PC-3 (cell line): Measurements from ENCODE around the gene ZNF221. TPM values are rescaled to one million over a fixed set of nuclear protein-coding genes. Genes with fewer than 3 reads are reported as not detected.

Experiments
- ATAC-seq: fragments of 200-7000 bp; cut with Tn5 transposase; 2 replicates; pipeline ENCODE4 v1.9.1; 2020; ENCODE audit warnings: mild to moderate bottlenecking, moderate library complexity
- BruUV-seq: library from RNA; stranded (reverse); fragments of 400-500 nt; replicated peaks from 2 replicates; lab custom pipeline; 2021; lab: Mats Ljungman, UMichigan
- CTCF ChIA-PET: fragments of 300-600 bp; sonication (Branson Sonifier 250); formaldehyde crosslinking; loops from one replicate; lab custom pipeline; 2022; ENCODE audit warnings: antibody characterized with exemption; lab: Charles Lee
- POLR2A ChIA-PET: fragments of 300-600 bp; sonication (Branson Sonifier 250); formaldehyde crosslinking; loops from one replicate; lab custom pipeline; 2022; ENCODE audit warnings: antibody characterized with exemption; ENCODE audit not compliant: unreplicated experiment; lab: Charles Lee
- DNase-seq: peaks from one replicate; pipeline ENCODE4 v3.0.0-alpha.2; 2015
- H2AFZ ChIP-seq: fragments of 300-600 bp; sonication (generic); 2 replicates; pipeline ENCODE4 v1.6.0; 2016; ENCODE audit warnings: antibody characterized with exemption, low read length
- H3F3A ChIP-seq: fragments of 300-600 bp; sonication (generic); one replicate; pipeline ENCODE4 v1.6.0; 2017; ENCODE audit warnings: antibody characterized with exemption, low read length, control low read depth, mild to moderate bottlenecking; ENCODE audit not compliant: unreplicated experiment
- H3K27ac ChIP-seq: fragments of 300-600 bp; sonication (generic); 2 replicates; pipeline ENCODE4 v1.5.1; 2016; ENCODE audit warnings: mild to moderate bottlenecking, low read length
- H3K27me3 ChIP-seq: fragments of 300-600 bp; sonication (generic); 2 replicates; pipeline ENCODE4 v1.6.1; 2016; ENCODE audit warnings: low read length, mixed read lengths
- H3K36me3 ChIP-seq: fragments of 300-600 bp; sonication (generic); 2 replicates; pipeline ENCODE4 v1.6.1; 2016; ENCODE audit warnings: low read depth, mixed run types, low read length, mixed read lengths
- H3K4me1 ChIP-seq: fragments of 300-600 bp; sonication (generic); 2 replicates; pipeline ENCODE4 v1.5.1; 2016; ENCODE audit warnings: low read length; ENCODE audit not compliant: insufficient read depth
- H3K4me2 ChIP-seq: fragments of 300-600 bp; sonication (generic); 2 replicates; pipeline ENCODE4 v1.6.0; 2016; ENCODE audit warnings: low read length
- H3K4me3 ChIP-seq: fragments of 300-600 bp; sonication (generic); 2 replicates; pipeline ENCODE4 v1.5.1; 2016; ENCODE audit warnings: mild to moderate bottlenecking, low read length, mixed read lengths
- H3K79me2 ChIP-seq: fragments of 300-600 bp; sonication (generic); 2 replicates; pipeline ENCODE4 v1.6.1; 2017; ENCODE audit warnings: low read length, mixed read lengths
- H3K9ac ChIP-seq: fragments of 300-600 bp; sonication (generic); 2 replicates; pipeline ENCODE4 v1.6.0; 2016; ENCODE audit warnings: mild to moderate bottlenecking, low read length
- H3K9me2 ChIP-seq: fragments of 300-600 bp; sonication (generic); replicated peaks from 2 replicates; pipeline ENCODE4 v1.6.1; 2016; ENCODE audit warnings: mixed run types, low read length, mixed read lengths
- H3K9me3 ChIP-seq: fragments of 300-600 bp; sonication (generic); 2 replicates; pipeline ENCODE4 v1.6.1; 2016; ENCODE audit warnings: low read length, mixed read lengths
- H4K20me1 ChIP-seq: fragments of 300-600 bp; sonication (generic); 2 replicates; pipeline ENCODE4 v1.6.1; 2016; ENCODE audit warnings: low read length, mixed read lengths
- EZH2 ChIP-seq: fragments of 300-600 bp; sonication (generic); IDR thresholded peaks from one replicate; pipeline ENCODE4 v1.6.1; 2017; ENCODE audit warnings: antibody characterized with exemption, mild to moderate bottlenecking, low read length; ENCODE audit not compliant: unreplicated experiment
- EZH2phosphoT487 ChIP-seq: fragments of 300-600 bp; sonication (generic); IDR thresholded peaks from 2 replicates; pipeline ENCODE4 v1.6.1; 2018; ENCODE audit warnings: mild to moderate bottlenecking, antibody characterized with exemption, low read length, borderline replicate concordance
- intact Hi-C: fragments of 100-400 bp; cut with micrococcal nuclease; formaldehyde crosslinking; loops from 2 replicates; pipeline ENCODE4 v1.9.0; 2023
- total RNA-seq: library from RNA; depleted of rRNA; stranded (reverse); fragments of >200 nt; gene quantifications from 2 replicates; pipeline ENCODE4 v1.2.3, GENCODE V29; 2014
- TF ChIP-seq, protein P1 (sequence below): fragments of 300-600 bp; sonication (generic); conservative IDR thresholded peaks from 2 replicates; pipeline ENCODE4 v1.5.1; 2017; ENCODE audit warnings: antibody characterized with exemption, low read depth, mild to moderate bottlenecking, low read length

The ZNF221 gene
- total RNA-seq, 1 experiment from 2014 or later: 0.55 TPM

- H4K20me1 ChIP-seq: no peaks in the 10 kb centered on the region
- H3K9ac ChIP-seq: no peak overlapping the region
- peaks cover 5% of the 10 kb centered on the region for H3K36me3 ChIP-seq
- DNase-seq (no peak), ATAC-seq (no peak)
- no peak overlapping the region for H3K4me3 ChIP-seq
- H3K4me2 ChIP-seq: no peak overlapping the region
- no peaks in the 10 kb centered on the region for H3F3A ChIP-seq
- H3K79me2 ChIP-seq: no peaks in the 10 kb centered on the region
- no peak for TF ChIP-seq EZH2
- TF ChIP-seq, protein P1, sequence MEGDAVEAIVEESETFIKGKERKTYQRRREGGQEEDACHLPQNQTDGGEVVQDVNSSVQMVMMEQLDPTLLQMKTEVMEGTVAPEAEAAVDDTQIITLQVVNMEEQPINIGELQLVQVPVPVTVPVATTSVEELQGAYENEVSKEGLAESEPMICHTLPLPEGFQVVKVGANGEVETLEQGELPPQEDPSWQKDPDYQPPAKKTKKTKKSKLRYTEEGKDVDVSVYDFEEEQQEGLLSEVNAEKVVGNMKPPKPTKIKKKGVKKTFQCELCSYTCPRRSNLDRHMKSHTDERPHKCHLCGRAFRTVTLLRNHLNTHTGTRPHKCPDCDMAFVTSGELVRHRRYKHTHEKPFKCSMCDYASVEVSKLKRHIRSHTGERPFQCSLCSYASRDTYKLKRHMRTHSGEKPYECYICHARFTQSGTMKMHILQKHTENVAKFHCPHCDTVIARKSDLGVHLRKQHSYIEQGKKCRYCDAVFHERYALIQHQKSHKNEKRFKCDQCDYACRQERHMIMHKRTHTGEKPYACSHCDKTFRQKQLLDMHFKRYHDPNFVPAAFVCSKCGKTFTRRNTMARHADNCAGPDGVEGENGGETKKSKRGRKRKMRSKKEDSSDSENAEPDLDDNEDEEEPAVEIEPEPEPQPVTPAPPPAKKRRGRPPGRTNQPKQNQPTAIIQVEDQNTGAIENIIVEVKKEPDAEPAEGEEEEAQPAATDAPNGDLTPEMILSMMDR: no peak
- H3K9me2 ChIP-seq: no peaks in the 10 kb centered on the region
- no peaks in the 10 kb centered on the region for H3K27me3 ChIP-seq
- CTCF ChIA-PET: no interaction called here
- intact Hi-C loops: no loop called here
- H2AFZ ChIP-seq: no peak overlapping the region
- peaks cover 4% of the 10 kb centered on the region; the same call in 1 of the 2 replicates for H3K9me3 ChIP-seq
- H3K4me1 ChIP-seq: no peaks in the 10 kb centered on the region
- POLR2A ChIA-PET: no interaction called here
- no peak overlapping the region for H3K27ac ChIP-seq
- no TSS peak for BruUV-seq
Measured at GRCh38 chr19:43908659-43909058, 42.4 kb upstream of the ZNF221 start.

DNA sequence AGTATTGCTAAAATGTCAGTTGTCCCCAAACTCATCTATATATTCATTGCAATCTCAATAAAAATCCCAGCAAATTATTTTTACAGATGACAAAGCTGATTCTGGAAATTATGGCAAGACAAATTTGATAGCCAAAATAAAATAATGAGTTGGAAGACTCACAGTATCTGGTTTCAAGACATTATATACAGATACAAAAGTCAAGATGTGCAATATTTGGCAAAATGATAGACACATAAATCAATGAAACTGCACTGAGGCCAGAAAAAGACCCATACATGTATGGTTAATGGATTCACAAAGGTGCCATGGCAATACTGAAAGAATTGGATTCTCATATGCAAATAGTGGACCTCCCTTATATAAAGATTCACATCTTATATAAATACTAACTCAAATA lies 40.1 kb upstream of the ZNF221 start:
- BruUV-seq: no TSS peak
- DNase-seq (no peak), ATAC-seq (no peak)
- Histone ChIP-seq H3K4me2 (no peak overlapping the region), H3K4me1 (no peaks in the 10 kb centered on the region), H3K27me3 (no peaks in the 10 kb centered on the region), H2AFZ (no peak overlapping the region), H3K9me2 (no peaks in the 10 kb centered on the region), H3K36me3 (peaks cover 27% of the 10 kb centered on the region), H4K20me1 (no peaks in the 10 kb centered on the region), H3K9me3 (peaks cover 14% of the 10 kb centered on the region; the same call in 1 of the 2 replicates), H3K27ac (no peak overlapping the region), H3K79me2 (no peaks in the 10 kb centered on the region), H3K9ac (no peak overlapping the region), H3K4me3 (no peak overlapping the region), H3F3A (no peaks in the 10 kb centered on the region)
- TF ChIP-seq, protein P1: no peak
- TF ChIP-seq EZH2: no peak
- TF ChIP-seq EZH2phosphoT487: no peak
- POLR2A ChIA-PET: no interaction called here
- intact Hi-C loops: no loop called here
- CTCF ChIA-PET: no interaction called here

- H3K4me3 ChIP-seq: no peak overlapping the region
- CTCF ChIA-PET: no interaction called here
- no peaks in the 10 kb centered on the region for H3K79me2 ChIP-seq
- peaks cover 50% of the 10 kb centered on the region for H3K36me3 ChIP-seq
- peaks cover 14% of the 10 kb centered on the region; the same call in 1 of the 2 replicates for H3K9me3 ChIP-seq
- no peak for ATAC-seq
- no peaks in the 10 kb centered on the region for H3K27me3 ChIP-seq
- no peak overlapping the region for H3K9ac ChIP-seq
- no peaks in the 10 kb centered on the region for H3K4me1 ChIP-seq
- H3K9me2 ChIP-seq: no peaks in the 10 kb centered on the region
- no peak for DNase-seq
- no peaks in the 10 kb centered on the region for H3F3A ChIP-seq
- H4K20me1 ChIP-seq: no peaks in the 10 kb centered on the region
- no peak overlapping the region for H3K4me2 ChIP-seq
- TF ChIP-seq EZH2phosphoT487: no peak
- no peak for TF ChIP-seq EZH2
- TF ChIP-seq, protein P1: no peak
- no peak overlapping the region for H2AFZ ChIP-seq
- BruUV-seq: TSS peak; percentile 15
- POLR2A ChIA-PET: no interaction called here
- intact Hi-C loops: no loop called here
- H3K27ac ChIP-seq: no peak overlapping the region
Measured at GRCh38 chr19:43913383-43913782, 37.6 kb upstream of the ZNF221 start.
